Esophagus muscularis mucosa (tissue), 3 donors: Measurements from ENCODE around the gene ATP2A3.

Source experiments
- CTCF ChIP-seq, 3 experiments: fragments of 200-600 bp in 2 of 3; fragments of 450-650 bp in 1 of 3; sonication (generic) in 2 of 3; IDR thresholded peaks; one replicate each; pipeline ENCODE4 v1.5.1; 2017 to 2019; ENCODE audit warnings: antibody characterized with exemption in 3 of 3, mild to moderate bottlenecking in 2 of 3, moderate library complexity in 1 of 3
- POLR2A ChIP-seq: fragments of 450-650 bp; IDR thresholded peaks from one replicate; pipeline ENCODE4 v1.6.1; 2017; ENCODE audit warnings: antibody characterized with exemption, moderate library complexity, mild to moderate bottlenecking, low read depth

DNA sequence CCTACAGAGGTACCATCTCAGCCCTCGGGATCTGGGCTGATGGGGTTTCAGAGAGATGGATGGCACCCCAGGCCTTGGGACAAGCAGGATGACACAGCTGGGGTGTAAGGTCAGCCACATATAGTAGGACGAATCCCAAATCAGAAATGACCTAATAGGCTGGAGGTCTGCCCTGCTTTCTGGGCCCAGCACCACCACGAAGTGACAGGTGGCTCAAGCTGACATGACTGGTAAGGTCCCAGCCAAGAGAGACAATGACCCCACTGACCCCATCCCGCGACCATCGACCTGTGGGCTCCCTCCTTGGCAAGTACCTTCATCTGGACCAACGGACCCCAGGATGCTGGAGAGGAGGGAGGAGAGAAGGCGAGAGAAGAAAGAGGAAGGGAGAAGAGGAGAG lies 87.0 kb downstream of the ATP2A3 start:
- TF ChIP-seq POLR2A (no peak), CTCF (IDR thresholded peaks at IDR 0.05) (no peak)
